Keratinocyte (primary cell): Measurements from ENCODE around the gene DTX4. TPM values are rescaled to one million over a fixed set of nuclear protein-coding genes. Genes with fewer than 3 reads are reported as not detected.

Experiments used
- DNase-seq: peaks from one replicate; pipeline ENCODE4 v3.0.0-alpha.2; 2011; ENCODE audit warnings: low read depth, missing footprints, low spot score
- FAIRE-seq: peaks from 2 replicates; lab custom pipeline; 2011; peaks lifted over from hg19 to GRCh38; lab: Jason Lieb, UNC
- H2AFZ ChIP-seq: 2 replicates; pipeline ENCODE4 v1.6.0; 2012; ENCODE audit warnings: low read length, control low read depth, inconsistent platforms; ENCODE audit not compliant: control insufficient read depth
- H3K27ac ChIP-seq: 2 replicates; pipeline ENCODE4 v1.5.1; 2011; ENCODE audit warnings: low read length; ENCODE audit not compliant: control insufficient read depth, insufficient read depth
- H3K27me3 ChIP-seq: 3 replicates; pipeline ENCODE4 v1.6.0; 2011; ENCODE audit warnings: low read length; ENCODE audit not compliant: control insufficient read depth, insufficient read depth; ENCODE audit errors: extremely low read depth
- H3K36me3 ChIP-seq, 2 experiments: 2 replicates in 1 of 2; 3 replicates in 1 of 2; pipeline ENCODE4 v1.5.1; 2011; ENCODE audit warnings: low read length in 2 of 2, mild to moderate bottlenecking in 1 of 2; ENCODE audit not compliant: control insufficient read depth in 2 of 2, insufficient read depth in 2 of 2; ENCODE audit errors: extremely low read depth in 1 of 2
- H3K4me1 ChIP-seq: 3 replicates; pipeline ENCODE4 v1.5.1; 2011; ENCODE audit warnings: low read length; ENCODE audit not compliant: control insufficient read depth, insufficient read depth; ENCODE audit errors: extremely low read depth
- H3K4me2 ChIP-seq: 3 replicates; pipeline ENCODE4 v1.6.0; 2011; ENCODE audit warnings: low read depth, low read length; ENCODE audit not compliant: control insufficient read depth, insufficient read depth; ENCODE audit errors: extremely low read depth
- H3K4me3 ChIP-seq, 3 experiments: fragments of 200-600 bp in 1 of 3; sonication (generic) in 1 of 3; 2 replicates in 2 of 3; 3 replicates in 1 of 3; pipeline ENCODE4 v1.5.1; 2011 to 2016; ENCODE audit warnings: low read length in 3 of 3, mild to moderate bottlenecking in 3 of 3, control low read depth in 2 of 3, inconsistent platforms in 1 of 3, low read depth in 1 of 3, mixed read lengths in 1 of 3, mixed run types in 1 of 3, moderate library complexity in 1 of 3; ENCODE audit not compliant: control insufficient read depth in 2 of 3, insufficient read depth in 2 of 3; ENCODE audit errors: extremely low read depth in 1 of 3
- H3K79me2 ChIP-seq: 2 replicates; pipeline ENCODE4 v1.6.0; 2012; ENCODE audit warnings: low read length; ENCODE audit not compliant: control insufficient read depth, insufficient read depth
- H3K9ac ChIP-seq: 3 replicates; pipeline ENCODE4 v1.6.0; 2011; ENCODE audit warnings: low read length; ENCODE audit not compliant: control insufficient read depth, insufficient read depth; ENCODE audit errors: extremely low read depth
- H3K9me1 ChIP-seq: 3 replicates; pipeline ENCODE4 v1.6.0; 2011; ENCODE audit warnings: low read length; ENCODE audit not compliant: control insufficient read depth, insufficient read depth; ENCODE audit errors: extremely low read depth
- H3K9me3 ChIP-seq: 2 replicates; pipeline ENCODE4 v1.5.1; 2012; ENCODE audit warnings: low read depth, low read length; ENCODE audit not compliant: control insufficient read depth
- H4K20me1 ChIP-seq: 3 replicates; pipeline ENCODE4 v1.6.0; 2011; ENCODE audit warnings: low read length; ENCODE audit not compliant: control insufficient read depth, insufficient read depth; ENCODE audit errors: extremely low read depth
- EZH2 ChIP-seq: IDR thresholded peaks from one replicate; pipeline ENCODE4 v1.6.1; 2012; ENCODE audit warnings: inconsistent platforms, mild to moderate bottlenecking, low read length, moderate library complexity
- dilution Hi-C: fragments of 300-500 bp; cut with MboI; formaldehyde crosslinking; loops from one replicate; pipeline ENCODE4 v1.7.0; 2020; ENCODE audit warnings: low sequenced_read_pairs; ENCODE audit not compliant: extremely low pct_ligation_motif_present
- polyA plus RNA-seq, 5 experiments: library from polyadenylated mRNA; depleted of rRNA in 3 of 5; stranded (reverse) in 3 of 5; stranded (forward) in 1 of 5; unstranded in 1 of 5; fragments of >200 nt; gene quantifications; 1 replicate in 1 of 5; 2 replicates in 3 of 5; 3 replicates in 1 of 5; pipeline versions ENCODE4 v1.2.1 to v1.2.3, GENCODE V29; 2011 to 2012; ENCODE audit warnings: missing spikeins in 2 of 5, low read depth in 1 of 5, low replicate concordance in 1 of 5
- TF ChIP-seq, protein P1 (sequence below), 3 experiments: IDR thresholded peaks in 1 of 3; conservative IDR thresholded peaks in 1 of 3; optimal IDR thresholded peaks in 1 of 3; 2 replicates in 2 of 3; 3 replicates in 1 of 3; pipeline versions ENCODE3 to v1.5.1; 2011; ENCODE audit warnings: low read length in 3 of 3, mild to moderate bottlenecking in 3 of 3, moderate library complexity in 2 of 3, control low read depth in 1 of 3, inconsistent platforms in 1 of 3; ENCODE audit not compliant: insufficient read depth in 2 of 3; ENCODE audit errors: extremely low read depth in 1 of 3

DTX4 gene
- polyA plus RNA-seq, 1 donor (not counting 4 experiments of a cell fraction or from before 2014, with no cell fraction given): 1.6 TPM

DNA sequence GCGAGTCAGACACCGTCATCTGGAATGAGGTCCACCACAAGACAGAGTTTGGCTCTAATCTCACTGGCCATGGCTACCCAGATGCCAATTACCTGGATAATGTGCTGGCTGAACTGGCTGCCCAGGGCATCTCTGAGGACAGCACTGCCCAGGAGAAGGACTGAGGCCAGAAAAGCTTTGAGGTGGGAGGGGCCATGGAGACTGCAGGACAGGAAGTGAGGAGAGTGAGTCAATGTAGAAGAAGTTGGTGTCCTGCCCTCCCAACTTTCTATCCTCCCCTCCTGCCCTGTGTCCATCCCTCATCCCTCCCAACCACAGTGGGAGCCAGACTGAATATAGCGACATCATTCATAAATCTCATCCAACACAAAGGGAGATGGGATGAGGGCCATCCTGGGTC, 32.8 kb downstream of the DTX4 start:
- TF ChIP-seq, protein P1, sequence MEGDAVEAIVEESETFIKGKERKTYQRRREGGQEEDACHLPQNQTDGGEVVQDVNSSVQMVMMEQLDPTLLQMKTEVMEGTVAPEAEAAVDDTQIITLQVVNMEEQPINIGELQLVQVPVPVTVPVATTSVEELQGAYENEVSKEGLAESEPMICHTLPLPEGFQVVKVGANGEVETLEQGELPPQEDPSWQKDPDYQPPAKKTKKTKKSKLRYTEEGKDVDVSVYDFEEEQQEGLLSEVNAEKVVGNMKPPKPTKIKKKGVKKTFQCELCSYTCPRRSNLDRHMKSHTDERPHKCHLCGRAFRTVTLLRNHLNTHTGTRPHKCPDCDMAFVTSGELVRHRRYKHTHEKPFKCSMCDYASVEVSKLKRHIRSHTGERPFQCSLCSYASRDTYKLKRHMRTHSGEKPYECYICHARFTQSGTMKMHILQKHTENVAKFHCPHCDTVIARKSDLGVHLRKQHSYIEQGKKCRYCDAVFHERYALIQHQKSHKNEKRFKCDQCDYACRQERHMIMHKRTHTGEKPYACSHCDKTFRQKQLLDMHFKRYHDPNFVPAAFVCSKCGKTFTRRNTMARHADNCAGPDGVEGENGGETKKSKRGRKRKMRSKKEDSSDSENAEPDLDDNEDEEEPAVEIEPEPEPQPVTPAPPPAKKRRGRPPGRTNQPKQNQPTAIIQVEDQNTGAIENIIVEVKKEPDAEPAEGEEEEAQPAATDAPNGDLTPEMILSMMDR (optimal IDR thresholded peaks at IDR 0.05 in 1 of 3, IDR thresholded peaks at IDR 0.05 in 1 of 3, conservative IDR thresholded peaks at IDR 0.05 in 1 of 3; ENCODE audit: extremely low read depth in 1 of 3, insufficient read depth in 2 of 3, low read length in 3 of 3): no peak
- no peak for TF ChIP-seq EZH2
- Histone ChIP-seq H4K20me1 (no peaks in the 10 kb centered on the region), H3K9me1 (no peaks in the 10 kb centered on the region), H3K4me3 (no peak overlapping the region), H3K4me2 (no peak overlapping the region), H3K9ac (no peak overlapping the region), H3K79me2 (no peaks in the 10 kb centered on the region), H3K27ac (no peak overlapping the region), H2AFZ (no peak overlapping the region), H3K27me3 (no peaks in the 10 kb centered on the region), H3K36me3 (peaks cover 4 to 12% of the 10 kb centered on the region in 2 experiments), H3K4me1 (peaks cover 3% of the 10 kb centered on the region), H3K9me3 (no peaks in the 10 kb centered on the region)
- DNase-seq (no peak), FAIRE-seq (no peak)
- dilution Hi-C loops: no loop called here

DNA sequence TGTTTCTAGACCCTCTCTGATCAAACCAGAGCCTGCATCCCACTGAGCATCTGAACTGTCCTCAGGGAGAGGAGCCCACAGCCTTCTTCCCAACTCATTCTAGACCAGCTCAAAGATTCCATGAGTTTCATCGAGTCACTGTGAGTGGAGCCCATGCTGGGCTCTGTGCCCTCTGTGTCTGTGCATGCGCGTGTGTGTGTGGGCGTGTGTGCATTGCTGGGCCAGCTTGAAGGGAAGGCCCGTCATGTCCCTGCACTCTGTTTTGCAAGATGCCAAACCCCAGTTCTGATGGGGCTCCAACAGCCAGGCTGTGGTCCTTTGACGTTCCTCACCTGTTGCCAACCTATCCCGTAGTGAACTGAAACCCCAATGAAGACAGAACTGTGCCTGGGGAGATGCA, 33.7 kb downstream of the DTX4 start:
- TF ChIP-seq, protein P1 (optimal IDR thresholded peaks at IDR 0.05 in 1 of 3, IDR thresholded peaks at IDR 0.05 in 1 of 3, conservative IDR thresholded peaks at IDR 0.05 in 1 of 3; ENCODE audit: extremely low read depth in 1 of 3, insufficient read depth in 2 of 3, low read length in 3 of 3): no peak
- no peak for TF ChIP-seq EZH2

More for the DNA sequence above, 33.7 kb downstream of the DTX4 start:
- no peaks in the 10 kb centered on the region for H3K9me3 ChIP-seq
- DNase-seq (no peak), FAIRE-seq (no peak)
- H3K79me2 ChIP-seq: no peaks in the 10 kb centered on the region
- peaks cover 4 to 12% of the 10 kb centered on the region in 2 experiments for H3K36me3 ChIP-seq
- H3K4me2 ChIP-seq: no peak overlapping the region
- peaks cover 3% of the 10 kb centered on the region for H3K4me1 ChIP-seq
- dilution Hi-C loops: no loop called here
- no peaks in the 10 kb centered on the region for H3K9me1 ChIP-seq
- H3K27me3 ChIP-seq: no peaks in the 10 kb centered on the region
- H3K27ac ChIP-seq: no peak overlapping the region
- H3K4me3 ChIP-seq: no peak overlapping the region
- H3K9ac ChIP-seq: no peak overlapping the region
- no peak overlapping the region for H2AFZ ChIP-seq
- H4K20me1 ChIP-seq: no peaks in the 10 kb centered on the region
